PC-3 (cell line): ENCODE results near the gene HNF4A. TPM values are rescaled to one million over a fixed set of nuclear protein-coding genes. Genes with fewer than 3 reads are reported as not detected.

ENCODE experiments used
- ATAC-seq: fragments of 200-7000 bp; cut with Tn5 transposase; 2 replicates; pipeline ENCODE4 v1.9.1; 2020; ENCODE audit warnings: mild to moderate bottlenecking, moderate library complexity
- BruUV-seq: library from RNA; stranded (reverse); fragments of 400-500 nt; replicated peaks from 2 replicates; lab custom pipeline; 2021; lab: Mats Ljungman, UMichigan
- CTCF ChIA-PET: fragments of 300-600 bp; sonication (Branson Sonifier 250); formaldehyde crosslinking; loops from one replicate; lab custom pipeline; 2022; ENCODE audit warnings: antibody characterized with exemption; lab: Charles Lee
- POLR2A ChIA-PET: fragments of 300-600 bp; sonication (Branson Sonifier 250); formaldehyde crosslinking; loops from one replicate; lab custom pipeline; 2022; ENCODE audit warnings: antibody characterized with exemption; ENCODE audit not compliant: unreplicated experiment; lab: Charles Lee
- DNase-seq: peaks from one replicate; pipeline ENCODE4 v3.0.0-alpha.2; 2015
- H2AFZ ChIP-seq: fragments of 300-600 bp; sonication (generic); 2 replicates; pipeline ENCODE4 v1.6.0; 2016; ENCODE audit warnings: antibody characterized with exemption, low read length
- H3F3A ChIP-seq: fragments of 300-600 bp; sonication (generic); one replicate; pipeline ENCODE4 v1.6.0; 2017; ENCODE audit warnings: antibody characterized with exemption, low read length, control low read depth, mild to moderate bottlenecking; ENCODE audit not compliant: unreplicated experiment
- H3K27ac ChIP-seq: fragments of 300-600 bp; sonication (generic); 2 replicates; pipeline ENCODE4 v1.5.1; 2016; ENCODE audit warnings: mild to moderate bottlenecking, low read length
- H3K27me3 ChIP-seq: fragments of 300-600 bp; sonication (generic); 2 replicates; pipeline ENCODE4 v1.6.1; 2016; ENCODE audit warnings: low read length, mixed read lengths
- H3K36me3 ChIP-seq: fragments of 300-600 bp; sonication (generic); 2 replicates; pipeline ENCODE4 v1.6.1; 2016; ENCODE audit warnings: low read depth, mixed run types, low read length, mixed read lengths
- H3K4me1 ChIP-seq: fragments of 300-600 bp; sonication (generic); 2 replicates; pipeline ENCODE4 v1.5.1; 2016; ENCODE audit warnings: low read length; ENCODE audit not compliant: insufficient read depth
- H3K4me2 ChIP-seq: fragments of 300-600 bp; sonication (generic); 2 replicates; pipeline ENCODE4 v1.6.0; 2016; ENCODE audit warnings: low read length
- H3K4me3 ChIP-seq: fragments of 300-600 bp; sonication (generic); 2 replicates; pipeline ENCODE4 v1.5.1; 2016; ENCODE audit warnings: mild to moderate bottlenecking, low read length, mixed read lengths
- H3K79me2 ChIP-seq: fragments of 300-600 bp; sonication (generic); 2 replicates; pipeline ENCODE4 v1.6.1; 2017; ENCODE audit warnings: low read length, mixed read lengths
- H3K9ac ChIP-seq: fragments of 300-600 bp; sonication (generic); 2 replicates; pipeline ENCODE4 v1.6.0; 2016; ENCODE audit warnings: mild to moderate bottlenecking, low read length
- H3K9me2 ChIP-seq: fragments of 300-600 bp; sonication (generic); replicated peaks from 2 replicates; pipeline ENCODE4 v1.6.1; 2016; ENCODE audit warnings: mixed run types, low read length, mixed read lengths
- H3K9me3 ChIP-seq: fragments of 300-600 bp; sonication (generic); 2 replicates; pipeline ENCODE4 v1.6.1; 2016; ENCODE audit warnings: low read length, mixed read lengths
- H4K20me1 ChIP-seq: fragments of 300-600 bp; sonication (generic); 2 replicates; pipeline ENCODE4 v1.6.1; 2016; ENCODE audit warnings: low read length, mixed read lengths
- EZH2 ChIP-seq: fragments of 300-600 bp; sonication (generic); IDR thresholded peaks from one replicate; pipeline ENCODE4 v1.6.1; 2017; ENCODE audit warnings: antibody characterized with exemption, mild to moderate bottlenecking, low read length; ENCODE audit not compliant: unreplicated experiment
- EZH2phosphoT487 ChIP-seq: fragments of 300-600 bp; sonication (generic); IDR thresholded peaks from 2 replicates; pipeline ENCODE4 v1.6.1; 2018; ENCODE audit warnings: mild to moderate bottlenecking, antibody characterized with exemption, low read length, borderline replicate concordance
- intact Hi-C: fragments of 100-400 bp; cut with micrococcal nuclease; formaldehyde crosslinking; loops from 2 replicates; pipeline ENCODE4 v1.9.0; 2023
- total RNA-seq: library from RNA; depleted of rRNA; stranded (reverse); fragments of >200 nt; gene quantifications from 2 replicates; pipeline ENCODE4 v1.2.3, GENCODE V29; 2014
- TF ChIP-seq, protein P1 (sequence below): fragments of 300-600 bp; sonication (generic); conservative IDR thresholded peaks from 2 replicates; pipeline ENCODE4 v1.5.1; 2017; ENCODE audit warnings: antibody characterized with exemption, low read depth, mild to moderate bottlenecking, low read length

HNF4A gene
- total RNA-seq, 1 experiment from 2014 or later = not detected

DNA sequence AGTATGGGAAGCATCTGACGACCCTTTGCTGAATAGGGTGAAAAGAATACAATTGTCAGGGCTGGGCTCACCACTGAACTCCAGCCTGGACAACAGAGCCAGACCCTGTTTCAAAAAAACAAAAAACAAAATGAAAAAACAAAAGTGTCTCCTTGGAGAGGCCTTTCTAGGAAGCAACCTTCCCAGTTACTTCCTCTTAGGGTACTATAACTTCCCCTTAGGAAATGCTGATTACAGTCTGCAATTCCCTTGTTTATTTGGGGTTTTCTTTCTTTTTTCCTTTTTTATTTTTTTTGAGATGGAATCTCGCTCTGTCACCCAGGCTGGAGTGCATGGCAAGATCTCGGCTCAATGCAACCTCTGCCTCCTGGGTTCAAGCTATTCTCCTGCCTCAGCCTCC is 99.6 kb downstream of the HNF4A start:
- H3K79me2 ChIP-seq = no peaks in the 10 kb centered on the region
- H3K9ac ChIP-seq = no peak overlapping the region
- DNase-seq (no peak), ATAC-seq (no peak)
- no peaks in the 10 kb centered on the region for H3F3A ChIP-seq
- no peaks in the 10 kb centered on the region for H3K36me3 ChIP-seq
- CTCF ChIA-PET = no interaction called here
- H3K9me2 ChIP-seq = no peaks in the 10 kb centered on the region
- no TSS peak for BruUV-seq
- H3K4me3 ChIP-seq = no peak overlapping the region
- H3K4me2 ChIP-seq = no peak overlapping the region
- TF ChIP-seq, protein P1, sequence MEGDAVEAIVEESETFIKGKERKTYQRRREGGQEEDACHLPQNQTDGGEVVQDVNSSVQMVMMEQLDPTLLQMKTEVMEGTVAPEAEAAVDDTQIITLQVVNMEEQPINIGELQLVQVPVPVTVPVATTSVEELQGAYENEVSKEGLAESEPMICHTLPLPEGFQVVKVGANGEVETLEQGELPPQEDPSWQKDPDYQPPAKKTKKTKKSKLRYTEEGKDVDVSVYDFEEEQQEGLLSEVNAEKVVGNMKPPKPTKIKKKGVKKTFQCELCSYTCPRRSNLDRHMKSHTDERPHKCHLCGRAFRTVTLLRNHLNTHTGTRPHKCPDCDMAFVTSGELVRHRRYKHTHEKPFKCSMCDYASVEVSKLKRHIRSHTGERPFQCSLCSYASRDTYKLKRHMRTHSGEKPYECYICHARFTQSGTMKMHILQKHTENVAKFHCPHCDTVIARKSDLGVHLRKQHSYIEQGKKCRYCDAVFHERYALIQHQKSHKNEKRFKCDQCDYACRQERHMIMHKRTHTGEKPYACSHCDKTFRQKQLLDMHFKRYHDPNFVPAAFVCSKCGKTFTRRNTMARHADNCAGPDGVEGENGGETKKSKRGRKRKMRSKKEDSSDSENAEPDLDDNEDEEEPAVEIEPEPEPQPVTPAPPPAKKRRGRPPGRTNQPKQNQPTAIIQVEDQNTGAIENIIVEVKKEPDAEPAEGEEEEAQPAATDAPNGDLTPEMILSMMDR = no peak
- TF ChIP-seq EZH2 = no peak
- no peak for TF ChIP-seq EZH2phosphoT487
- H3K4me1 ChIP-seq = no peaks in the 10 kb centered on the region
- intact Hi-C loops = no loop called here
- no peak overlapping the region for H3K27ac ChIP-seq
- POLR2A ChIA-PET = no interaction called here
- 0 out of 2 replicates have a peak, but pooled peaks cover 2% of the 10 kb centered on the region for H3K27me3 ChIP-seq
- H4K20me1 ChIP-seq = no peaks in the 10 kb centered on the region
- H2AFZ ChIP-seq = no peak overlapping the region
- H3K9me3 ChIP-seq = no peaks in the 10 kb centered on the region

DNA sequence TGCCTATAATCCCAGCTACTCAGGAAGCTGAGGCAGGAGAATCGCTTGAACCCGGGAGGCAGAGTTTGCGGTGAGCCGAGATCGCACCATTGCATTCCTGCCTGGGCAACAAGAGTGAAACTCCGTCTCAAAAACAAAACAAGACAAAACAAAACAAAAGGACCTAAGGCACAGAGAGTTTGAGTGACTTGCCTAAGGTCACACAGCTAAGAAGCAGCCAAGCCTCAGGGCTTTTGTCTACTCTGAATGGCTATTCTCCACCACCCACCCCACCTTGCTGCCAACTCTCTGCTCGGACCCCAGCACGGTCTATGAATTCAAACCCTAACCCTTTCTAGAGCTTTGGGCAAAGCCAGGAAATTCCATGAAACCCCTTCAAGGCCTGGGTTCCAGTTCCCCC is 101.1 kb downstream of the HNF4A start:
- H2AFZ ChIP-seq = no peak overlapping the region
- ATAC-seq (no peak), DNase-seq (no peak)
- BruUV-seq = no TSS peak
- ChIA-PET POLR2A (no interaction called here), CTCF (no interaction called here)
- H4K20me1 ChIP-seq = no peaks in the 10 kb centered on the region
- H3F3A ChIP-seq = no peaks in the 10 kb centered on the region
- no peaks in the 10 kb centered on the region for H3K9me2 ChIP-seq
- H3K36me3 ChIP-seq = no peaks in the 10 kb centered on the region
- H3K4me3 ChIP-seq = no peak overlapping the region
- TF ChIP-seq, protein P1 = no peak
- no peak for TF ChIP-seq EZH2phosphoT487
- no peak for TF ChIP-seq EZH2
- H3K27me3 ChIP-seq = 0 out of 2 replicates have a peak, but pooled peaks cover 2% of the 10 kb centered on the region
- no peak overlapping the region for H3K9ac ChIP-seq
- intact Hi-C loops = no loop called here
- H3K9me3 ChIP-seq = no peaks in the 10 kb centered on the region
- no peak overlapping the region for H3K27ac ChIP-seq
- peaks cover 3% of the 10 kb centered on the region; the same call in 1 of the 2 replicates for H3K4me1 ChIP-seq
- H3K4me2 ChIP-seq = no peak overlapping the region
- H3K79me2 ChIP-seq = no peaks in the 10 kb centered on the region

DNA sequence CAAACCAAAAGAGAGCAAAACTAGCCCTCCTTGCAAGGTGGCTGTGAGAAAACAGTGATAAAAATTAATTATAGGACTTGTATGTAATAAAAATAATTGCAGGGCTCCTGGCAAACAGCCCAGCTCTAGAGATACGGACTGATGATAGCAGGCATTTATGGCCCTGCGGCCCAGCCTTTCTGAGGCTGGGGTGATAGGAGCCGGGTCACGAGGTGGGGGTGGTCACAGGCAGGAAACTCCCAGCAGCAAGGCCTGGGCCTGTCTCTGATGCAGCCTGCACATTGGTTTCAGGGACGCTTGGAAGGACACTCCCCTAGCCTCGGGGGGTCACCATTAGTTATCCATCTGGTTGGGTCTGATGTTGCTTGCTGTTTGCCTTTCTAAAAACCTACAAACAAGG is 101.5 kb downstream of the HNF4A start:
- no peak overlapping the region for H3K9ac ChIP-seq
- intact Hi-C loops = no loop called here
- TF ChIP-seq EZH2phosphoT487 (no peak), EZH2 (no peak)
- TF ChIP-seq, protein P1 = no peak
- H3K36me3 ChIP-seq = no peaks in the 10 kb centered on the region
- H3K4me1 ChIP-seq = peaks cover 7% of the 10 kb centered on the region; the same call in 1 of the 2 replicates
- DNase-seq (no peak), ATAC-seq (no peak)
- BruUV-seq = no TSS peak
- H2AFZ ChIP-seq = no peak overlapping the region
- no peaks in the 10 kb centered on the region for H3K9me3 ChIP-seq
- H3K27ac ChIP-seq = no peak overlapping the region
- no peaks in the 10 kb centered on the region for H3K9me2 ChIP-seq
- no peak overlapping the region for H3K4me3 ChIP-seq
- H4K20me1 ChIP-seq = no peaks in the 10 kb centered on the region
- no peak overlapping the region for H3K4me2 ChIP-seq
- H3K27me3 ChIP-seq = 0 out of 2 replicates have a peak, but pooled peaks cover 2% of the 10 kb centered on the region
- no peaks in the 10 kb centered on the region for H3F3A ChIP-seq
- H3K79me2 ChIP-seq = no peaks in the 10 kb centered on the region
- POLR2A ChIA-PET = no interaction called here
- CTCF ChIA-PET = no interaction called here
